ENCODE results near the gene STXBP4. TPM values are rescaled to one million over a fixed set of nuclear protein-coding genes. Genes with fewer than 3 reads are reported as not detected.

STXBP4 gene
- polyA plus RNA-seq, 5 donors: 7.9 to 16.3 (median 12.9) TPM

DNA sequence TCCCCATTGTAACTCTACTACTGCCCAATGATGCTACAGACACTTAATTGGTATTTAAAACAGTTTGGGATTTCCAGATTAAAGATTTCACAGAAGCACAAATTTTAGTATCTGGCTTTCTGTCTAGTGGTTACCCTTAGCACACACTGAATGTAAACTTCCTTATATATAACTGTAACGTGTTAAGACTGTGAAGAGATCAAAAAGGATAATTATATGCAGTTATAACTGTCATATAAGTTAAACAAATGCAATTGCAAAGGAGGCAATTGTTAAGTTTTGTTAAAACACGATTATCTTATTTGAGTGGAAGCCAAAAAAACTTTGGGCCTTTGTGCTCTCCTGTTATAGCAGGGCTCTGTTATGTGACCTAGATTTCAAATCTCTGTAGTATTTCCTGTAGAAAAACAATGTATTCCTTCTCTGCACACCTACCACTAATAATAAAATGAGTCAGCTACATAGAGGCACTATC, 147.9 kb downstream of the STXBP4 start:
- DNase-seq: peak in 1 of 2 donors; percentile 5

DNA sequence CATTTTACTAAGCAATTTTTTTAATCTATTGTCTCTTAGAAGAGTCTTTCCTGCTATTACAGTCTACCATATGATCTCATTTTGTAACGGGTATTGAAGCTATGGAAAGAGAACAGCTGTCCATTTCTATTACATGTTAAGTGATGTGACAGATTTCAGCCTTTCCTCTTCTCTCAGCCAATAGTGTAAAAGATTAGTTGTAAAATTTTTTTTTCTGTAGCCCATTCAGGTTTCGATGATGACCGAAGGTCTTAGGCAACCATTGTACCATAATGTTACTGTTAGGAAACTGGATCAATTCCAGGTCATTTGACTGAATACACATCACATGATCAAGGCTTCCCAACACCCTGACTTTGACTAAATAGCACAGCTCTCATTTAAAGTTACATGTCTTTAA, 148.6 kb downstream of the STXBP4 start:
- peak; percentile 26 to 34 for DNase-seq

DNA sequence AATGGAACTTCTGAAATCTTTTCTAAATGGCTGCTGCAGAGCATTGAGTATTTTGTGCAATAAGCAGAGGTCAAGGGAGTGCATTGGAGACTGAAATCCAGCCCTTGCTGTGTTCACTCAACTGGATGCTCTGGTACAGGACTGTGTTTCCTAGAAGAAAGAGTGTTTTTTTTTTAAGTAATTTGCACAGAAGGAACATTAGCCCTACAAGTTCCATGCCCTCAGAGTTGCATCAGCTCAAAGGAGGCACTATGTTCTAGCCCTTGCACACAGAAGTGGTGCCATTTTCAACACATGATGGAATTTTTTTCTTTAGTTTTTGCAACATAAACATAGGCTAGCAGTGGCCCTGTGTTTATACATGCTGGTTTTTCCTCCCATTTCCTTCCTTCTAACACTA, 152.1 kb downstream of the STXBP4 start:
- DNase-seq: no peak

DNA sequence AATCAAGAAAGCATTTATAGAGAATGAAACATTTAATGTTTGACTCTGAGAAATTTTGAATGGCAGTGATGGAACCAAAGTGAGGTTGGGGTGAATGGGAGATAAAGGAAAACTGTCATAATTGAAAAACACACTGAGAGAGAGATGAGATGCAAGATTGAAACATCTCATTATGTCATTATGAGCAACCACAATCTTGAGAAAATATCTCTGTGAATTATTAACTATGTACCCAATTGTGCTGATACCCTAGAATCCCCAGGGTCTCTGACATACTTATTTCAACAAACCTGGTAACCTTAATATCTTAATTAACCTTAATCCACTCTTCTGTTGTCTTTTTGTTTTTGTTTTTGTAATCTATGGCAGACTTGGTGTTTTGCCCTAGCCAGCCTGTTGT, 152.7 kb downstream of the STXBP4 start:
- DNase-seq: no peak

DNA sequence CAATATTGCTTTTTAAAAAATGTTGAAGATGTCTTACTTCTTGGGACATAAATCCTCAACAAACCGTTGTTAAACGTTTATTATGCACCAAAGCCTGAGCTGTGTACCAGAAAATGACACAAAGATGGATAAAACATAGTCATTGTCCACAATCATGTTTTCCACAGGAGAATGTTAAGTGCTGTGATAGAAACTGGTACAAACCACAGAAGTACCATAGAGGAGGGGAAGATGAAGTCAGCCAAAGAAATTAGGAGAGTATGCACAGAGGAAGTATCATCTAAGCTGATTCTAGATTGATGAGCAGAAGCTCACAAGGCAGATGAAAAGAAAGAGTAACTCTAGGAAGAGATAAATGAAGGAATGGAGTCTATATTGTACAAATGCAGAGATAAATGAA, 153.5 kb downstream of the STXBP4 start:
- no peak for DNase-seq

DNA sequence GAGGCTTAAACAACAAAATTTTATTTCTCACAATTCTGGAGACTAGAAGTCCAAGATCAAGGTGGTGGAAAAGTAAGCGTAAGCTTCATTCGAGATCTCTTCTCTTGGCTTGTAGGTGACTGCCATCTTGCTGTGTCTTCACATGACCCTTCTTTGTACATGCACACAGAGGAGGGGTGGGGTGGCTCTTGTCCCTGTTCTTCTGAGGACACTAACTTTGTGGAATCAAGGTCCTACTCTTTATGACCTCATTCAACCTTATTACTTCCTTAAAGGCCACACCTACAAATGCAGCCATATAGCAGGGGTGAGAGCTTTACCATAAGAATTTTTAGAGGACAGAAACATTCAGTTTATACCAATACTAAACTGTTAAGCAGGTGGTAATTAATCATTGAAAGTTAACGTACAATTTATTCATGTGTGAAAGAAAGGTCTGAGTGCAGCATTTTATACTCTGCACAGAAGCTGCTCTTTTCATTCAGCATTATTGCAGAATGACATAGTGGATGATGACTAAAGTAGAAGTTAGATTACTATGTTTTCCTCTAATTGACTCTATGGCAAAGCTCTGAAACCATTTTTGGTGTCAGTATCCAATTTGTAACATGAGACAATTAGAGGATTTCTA, 156.3 kb downstream of the STXBP4 start:
- DNase-seq: no peak

DNA sequence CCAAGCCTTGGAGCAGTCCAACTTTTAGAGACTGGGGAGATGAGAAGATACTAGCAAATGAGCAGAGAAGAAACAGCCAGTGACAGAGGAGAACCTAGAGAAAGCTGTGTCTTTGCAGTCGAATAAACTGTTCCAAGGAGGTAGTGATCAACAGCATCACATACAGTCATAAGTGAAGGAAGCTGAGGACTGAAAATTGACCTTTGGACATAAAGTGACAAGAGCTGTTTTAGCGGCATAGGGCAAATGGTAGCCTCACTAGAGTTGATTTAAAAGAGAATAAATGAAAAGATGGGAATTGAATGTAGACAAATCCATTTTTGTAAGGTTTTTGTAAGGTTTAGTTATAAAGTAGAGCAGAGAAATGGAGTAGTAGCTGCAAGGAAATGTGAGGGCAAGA, 165.0 kb downstream of the STXBP4 start:
- no peak for DNase-seq

DNA sequence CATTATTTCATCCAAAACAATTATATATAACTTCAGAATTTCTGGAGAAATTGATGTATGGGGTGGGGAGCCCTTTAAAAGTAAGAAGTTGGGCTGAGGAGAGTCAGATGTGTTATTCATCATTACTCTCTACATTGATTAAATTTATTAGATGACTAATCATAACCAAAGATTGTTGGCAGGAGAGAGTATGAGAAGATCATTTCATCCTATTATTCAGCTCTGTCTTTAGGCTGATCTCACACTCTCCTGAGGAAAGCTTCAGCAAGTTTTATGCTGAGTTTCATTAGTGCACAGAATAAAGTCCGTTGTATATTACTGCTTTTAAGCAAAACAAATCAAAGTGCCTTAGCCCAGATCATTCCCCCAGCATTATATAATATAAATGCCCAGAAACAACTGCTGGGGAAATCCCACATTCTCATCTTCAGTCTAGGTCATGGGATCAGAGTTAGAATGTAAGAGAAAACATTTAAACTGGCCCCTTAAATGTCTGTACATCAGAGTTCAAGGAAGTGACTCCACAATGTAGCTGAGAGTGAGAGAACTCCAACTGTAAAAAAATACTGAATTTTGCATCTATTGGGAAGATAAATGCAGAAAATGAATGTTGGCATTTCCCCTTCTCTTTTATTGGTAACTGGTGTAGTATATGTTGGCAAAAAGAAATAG, 166.1 kb downstream of the STXBP4 start:
- DNase-seq: no peak

DNA sequence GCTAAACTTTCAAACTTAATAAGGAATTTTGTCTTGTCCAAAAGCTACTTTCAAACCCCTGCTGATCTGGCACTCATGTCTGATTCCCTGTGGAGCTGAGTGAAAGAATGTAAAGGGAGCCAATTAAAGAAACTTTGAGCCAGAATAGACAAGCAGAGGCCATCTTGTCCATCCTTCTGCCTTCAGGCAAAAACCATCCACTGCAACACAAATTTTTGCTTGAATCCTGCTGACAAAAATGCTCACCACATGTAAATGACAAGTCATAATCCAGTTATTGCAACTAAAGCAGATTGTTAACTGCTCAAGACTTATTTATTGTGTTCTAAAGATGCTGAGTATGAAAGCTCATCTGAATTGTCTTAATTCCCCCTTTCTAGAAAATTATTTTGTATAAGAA, 172.2 kb downstream of the STXBP4 start:
- DNase-seq: no peak

DNA sequence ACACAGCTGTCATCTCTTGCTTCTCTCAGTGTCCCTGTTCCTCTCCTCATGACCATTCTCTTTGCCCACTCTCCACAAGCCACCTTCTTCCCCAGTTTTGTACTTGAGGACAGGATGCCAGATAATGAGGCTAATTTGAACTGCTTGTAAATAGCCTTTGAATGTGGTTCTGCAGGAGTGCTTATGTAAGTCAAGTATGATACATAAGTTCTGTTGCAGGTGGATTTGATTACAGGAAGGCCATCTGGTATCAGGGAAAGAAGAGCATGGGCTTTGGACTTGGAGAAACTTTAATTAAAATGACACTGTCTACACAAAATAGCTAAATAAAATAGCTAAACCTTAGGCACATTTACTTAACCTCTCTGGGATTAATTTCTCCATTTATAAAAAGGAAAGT, 176.0 kb downstream of the STXBP4 start:
- DNase-seq: no peak

DNA sequence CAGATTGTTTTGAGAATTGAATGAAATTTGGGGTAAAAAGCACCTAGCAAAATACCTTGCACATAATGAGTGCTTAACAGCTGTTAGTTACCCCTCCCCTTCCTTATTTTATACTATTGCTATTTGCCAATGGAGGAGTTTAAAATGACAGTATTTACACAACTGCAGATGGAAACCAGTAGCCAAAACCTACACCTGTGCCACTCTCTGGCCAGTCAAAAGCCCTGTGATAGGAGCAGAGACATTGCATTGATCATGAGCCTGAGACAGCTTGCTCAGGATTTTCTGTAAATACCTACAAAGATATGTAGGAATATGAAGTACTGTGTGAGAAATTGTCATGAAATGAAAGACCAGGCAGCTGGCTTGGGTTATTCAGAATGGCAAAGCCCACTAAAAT, 180.9 kb downstream of the STXBP4 start:
- DNase-seq: no peak

DNA sequence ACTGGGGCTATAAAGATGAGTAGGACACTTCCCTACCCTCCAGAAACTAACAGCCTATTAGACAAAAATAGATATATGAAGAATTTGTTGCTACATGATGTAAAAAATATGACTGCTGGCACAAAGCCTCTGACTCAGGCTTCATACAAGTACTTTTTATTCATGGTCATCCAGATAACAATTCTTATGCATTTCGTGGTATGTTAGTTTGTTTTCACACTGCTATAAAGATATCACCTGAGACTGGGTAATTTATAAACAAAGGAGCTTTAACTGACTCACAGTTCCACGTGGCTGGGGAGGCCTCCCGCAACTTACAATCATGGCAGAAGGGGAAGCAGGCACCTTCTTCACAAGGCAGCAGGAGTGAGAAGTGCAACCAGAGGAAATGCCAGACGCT, 183.7 kb downstream of the STXBP4 start:
- DNase-seq: no peak

DNA sequence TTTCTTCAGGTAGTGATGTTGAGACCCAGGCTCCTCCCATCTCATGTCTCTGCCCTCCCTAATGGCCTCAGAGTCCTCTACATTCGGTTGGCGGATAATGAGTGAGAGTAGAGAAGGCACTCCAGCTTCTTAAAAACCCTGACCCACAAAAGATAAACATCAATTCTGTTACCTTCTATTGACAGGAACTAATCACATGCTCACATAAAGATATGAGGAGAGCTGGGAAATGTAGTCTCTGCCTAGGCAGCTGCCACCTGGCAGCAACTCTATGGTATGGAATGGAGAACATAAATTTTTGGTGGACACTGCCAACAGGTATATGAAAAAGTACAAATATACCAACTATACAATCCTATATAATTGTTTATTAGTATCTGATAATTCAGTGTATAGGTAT, 185.5 kb downstream of the STXBP4 start:
- no peak for DNase-seq

DNA sequence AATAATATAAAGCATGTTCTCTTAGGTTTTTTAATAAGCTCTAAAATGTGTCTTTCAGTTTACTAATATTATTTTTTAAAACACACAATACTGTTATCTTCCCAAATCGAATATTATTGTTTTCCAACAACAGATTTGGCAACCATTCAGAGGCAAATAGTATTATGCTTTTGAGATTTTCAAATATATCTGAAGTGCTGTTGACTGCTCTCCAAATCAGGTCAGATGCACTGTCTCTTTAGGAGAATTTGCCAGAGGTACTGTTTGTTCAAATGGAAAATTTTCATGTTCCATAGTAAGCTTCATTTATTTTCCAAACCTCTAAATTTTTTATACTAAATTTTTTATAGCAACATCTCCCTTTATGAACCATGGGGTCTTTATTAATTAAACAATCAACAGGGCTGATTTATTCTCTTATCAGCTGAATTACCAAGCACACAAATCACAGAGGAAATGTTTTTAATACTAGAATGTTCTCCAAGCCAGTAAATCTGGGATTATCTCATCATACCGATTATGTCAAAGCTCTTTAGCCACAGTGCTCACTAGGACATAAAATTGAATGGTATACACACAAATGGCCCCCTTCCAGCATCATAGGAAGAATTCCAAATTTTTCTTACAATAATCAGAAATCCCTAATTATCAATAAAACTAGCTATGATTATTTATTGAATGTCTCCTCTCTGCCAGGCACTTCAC, 187.4 kb downstream of the STXBP4 start:
- no peak for DNase-seq

DNA sequence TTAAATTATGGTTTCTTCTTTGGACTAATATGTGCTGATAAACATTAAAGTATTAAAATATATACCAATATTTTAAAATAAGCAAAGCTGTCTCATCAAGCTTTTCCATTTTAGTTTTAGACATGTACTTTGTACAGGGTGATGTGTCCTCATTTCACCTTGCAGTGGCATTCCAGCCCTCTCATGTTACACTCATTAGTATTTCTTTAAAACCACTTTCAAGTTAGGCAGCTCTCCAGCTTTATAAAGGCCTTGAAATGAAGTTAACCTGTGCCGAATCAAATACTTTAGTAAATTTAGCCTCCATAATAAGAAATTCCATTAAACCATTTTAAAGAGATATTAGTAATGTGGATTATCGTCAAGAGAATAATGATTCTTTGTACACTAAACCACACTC, 188.6 kb downstream of the STXBP4 start:
- peak in 1 of 2 donors; percentile 21 for DNase-seq

DNA sequence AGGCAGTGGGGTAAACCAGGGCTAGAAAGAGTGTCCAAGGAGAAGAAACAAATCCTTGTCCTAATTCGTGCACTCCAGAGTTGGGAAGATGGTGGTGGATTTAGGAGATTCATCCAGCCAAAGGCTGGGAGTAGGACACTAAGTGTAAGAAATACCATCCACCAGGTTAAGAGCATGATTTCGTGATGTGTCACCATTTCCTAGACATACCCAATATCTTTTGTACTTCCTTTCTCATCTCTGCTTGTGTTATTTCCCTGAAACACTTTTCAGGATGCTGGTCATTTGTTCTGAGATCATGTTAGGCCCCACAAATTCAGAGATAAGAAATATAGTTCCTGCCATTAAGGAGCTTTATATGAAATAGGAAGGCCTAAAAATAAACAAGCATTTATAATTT, 189.9 kb downstream of the STXBP4 start:
- no peak for DNase-seq

DNA sequence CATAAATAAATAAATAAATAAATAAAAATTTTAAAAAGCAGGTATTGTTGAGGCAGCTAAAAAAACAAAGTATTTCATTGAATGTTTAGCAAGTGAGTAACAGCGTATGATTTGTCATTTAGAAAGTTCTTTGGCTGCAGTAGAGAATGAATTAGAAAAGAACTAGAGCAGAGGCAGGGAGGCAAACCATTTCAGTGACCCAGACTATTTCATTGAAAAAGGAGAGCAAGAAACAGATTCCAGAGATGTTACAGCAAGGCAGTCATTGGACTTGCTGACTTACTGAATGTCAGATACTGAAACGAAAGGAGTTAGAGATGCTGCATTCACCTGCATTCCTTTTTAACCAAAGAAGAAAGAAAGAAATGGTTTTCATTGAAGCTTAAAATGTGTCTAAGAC, 190.7 kb downstream of the STXBP4 start:
- no peak for DNase-seq

DNA sequence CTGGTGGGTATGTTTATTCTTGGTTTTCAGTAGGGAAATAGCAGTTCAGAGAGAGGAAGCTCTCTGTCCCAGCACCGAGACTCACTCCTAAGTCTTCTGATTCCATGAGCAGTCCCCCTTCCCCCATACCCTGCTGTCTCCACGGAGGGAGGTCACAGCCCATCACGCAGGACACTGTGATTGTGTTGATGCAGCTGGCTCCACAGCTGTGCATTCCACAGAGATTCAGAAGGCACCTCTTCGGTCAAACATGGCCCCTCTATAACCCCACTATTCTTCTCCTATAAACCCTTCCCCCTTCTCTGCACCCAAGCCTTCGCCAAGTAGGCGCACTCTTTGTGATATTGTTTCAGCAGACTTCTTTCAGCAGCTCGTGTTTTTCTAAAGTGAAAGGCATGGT, 191.9 kb downstream of the STXBP4 start:
- no peak for DNase-seq

DNA sequence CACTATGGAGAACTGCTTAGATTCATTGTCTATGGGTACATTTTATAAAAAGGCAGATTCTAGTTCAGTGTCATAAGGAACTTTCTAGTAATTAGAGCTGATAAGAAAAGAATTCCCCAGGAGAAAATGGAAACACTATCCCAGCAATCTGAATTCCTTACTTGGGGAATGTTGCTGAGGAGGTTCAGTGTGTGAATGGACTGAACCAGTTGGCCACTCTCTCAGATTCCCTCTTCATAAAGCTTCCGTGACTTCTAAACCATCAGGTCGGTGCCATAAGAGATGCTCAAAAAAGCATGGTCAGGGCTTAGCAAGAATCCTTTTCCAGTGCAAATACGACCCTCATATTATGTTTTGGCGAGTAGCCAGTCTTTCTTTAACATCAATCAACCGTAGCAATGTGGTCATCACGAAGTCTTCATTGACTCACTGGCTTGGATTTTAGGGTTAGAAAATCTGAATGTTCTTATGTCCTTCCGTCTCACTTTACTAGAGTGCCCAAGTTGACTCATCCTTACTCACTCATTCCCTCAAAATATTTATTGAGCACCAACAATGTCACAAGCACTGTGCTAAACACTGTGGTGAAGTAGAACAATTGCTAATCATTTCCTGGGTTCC, 193.5 kb downstream of the STXBP4 start:
- no peak for DNase-seq

DNA sequence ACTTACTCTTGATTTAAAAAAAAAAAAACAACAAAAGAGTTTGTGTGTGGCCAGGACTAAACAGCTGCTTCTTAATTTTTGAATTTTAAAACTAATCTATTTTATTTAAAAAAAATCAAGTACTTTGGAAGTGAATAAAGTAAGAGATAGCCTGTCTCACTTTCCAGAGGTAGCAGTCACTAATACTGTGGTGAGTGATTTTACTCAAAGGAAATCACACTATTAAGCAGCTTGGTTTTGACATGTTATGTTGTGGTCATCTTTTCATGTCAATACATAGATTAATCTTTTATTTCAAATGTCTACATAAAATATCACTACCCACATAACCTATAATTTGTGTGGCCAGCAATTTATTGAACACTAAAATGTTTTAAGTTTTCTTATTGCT, 194.0 kb downstream of the STXBP4 start:
- DNase-seq: no peak

DNA sequence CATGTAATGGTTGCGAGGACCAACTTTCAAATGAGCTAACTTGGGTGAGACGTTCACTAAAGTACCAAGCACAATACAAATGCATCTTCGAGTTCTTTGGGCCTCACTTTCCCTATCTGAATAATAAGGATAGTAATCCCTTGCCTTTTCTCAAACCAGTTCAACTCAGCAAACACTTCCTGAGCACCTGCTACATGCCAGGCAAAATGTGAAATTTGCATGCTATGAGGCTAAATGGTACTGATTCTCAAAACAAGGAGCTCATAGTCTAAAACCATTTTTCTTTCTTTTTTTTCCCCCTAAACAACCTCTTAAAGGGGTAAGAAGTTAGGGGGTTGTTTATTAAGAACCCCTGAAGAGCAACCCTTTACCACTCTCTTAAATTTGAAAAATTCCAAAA, 194.8 kb downstream of the STXBP4 start:
- no peak for DNase-seq

DNA sequence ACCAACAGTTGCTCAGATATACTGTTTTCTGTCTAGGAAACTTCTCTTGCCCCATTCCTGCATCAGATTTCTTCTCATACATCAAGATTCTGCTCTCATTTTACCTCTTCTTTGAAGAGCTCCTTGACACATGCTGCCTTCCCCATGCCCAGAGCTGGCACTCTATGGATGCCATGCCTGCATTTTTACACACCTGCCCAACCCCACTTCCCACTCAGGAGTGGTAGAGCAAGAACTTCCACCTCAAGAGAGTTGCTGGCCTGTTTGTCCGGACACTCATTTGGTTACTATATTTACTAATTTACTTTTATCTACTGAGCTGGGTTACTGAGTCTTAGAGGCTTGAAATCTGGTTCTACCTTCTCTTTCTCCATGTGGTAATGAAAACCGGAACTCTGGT, 197.9 kb downstream of the STXBP4 start:
- DNase-seq: no peak
